OCI-LY1 (cell line): Measurements from ENCODE around the gene HNRNPA0.

Experiments used
- H2AFZ ChIP-seq: fragments of 200-600 bp; sonication (generic), shearing (Covaris generic); 2 replicates; pipeline ENCODE4 v1.6.0; 2014; ENCODE audit warnings: antibody characterized with exemption, mild to moderate bottlenecking, low read length
- H3F3A ChIP-seq: fragments of 200-600 bp; sonication (generic), shearing (Covaris generic); 2 replicates; pipeline ENCODE4 v1.6.0; 2014; ENCODE audit warnings: mild to moderate bottlenecking, antibody characterized with exemption, low read length, moderate library complexity; ENCODE audit not compliant: insufficient read depth
- H3K27ac ChIP-seq: fragments of 200-600 bp; sonication (generic); 2 replicates; pipeline ENCODE4 v1.5.1; 2014; ENCODE audit warnings: low read length, mixed run types, mild to moderate bottlenecking, low read depth; ENCODE audit not compliant: poor library complexity, severe bottlenecking
- H3K27me3 ChIP-seq: fragments of 200-600 bp; sonication (generic); 2 replicates; pipeline ENCODE4 v1.6.0; 2014; ENCODE audit warnings: antibody characterized with exemption, mild to moderate bottlenecking, low read length, moderate library complexity; ENCODE audit not compliant: insufficient read depth
- H3K36me3 ChIP-seq: fragments of 200-600 bp; sonication (generic); 2 replicates; pipeline ENCODE4 v1.6.1; 2014; ENCODE audit warnings: mild to moderate bottlenecking, antibody characterized with exemption, low read length, moderate library complexity, mixed read lengths; ENCODE audit not compliant: insufficient read depth
- H3K4me1 ChIP-seq: fragments of 200-600 bp; sonication (generic); 2 replicates; pipeline ENCODE4 v1.5.1; 2014; ENCODE audit warnings: mild to moderate bottlenecking, low read length, moderate library complexity; ENCODE audit not compliant: insufficient read depth, severe bottlenecking
- H3K4me2 ChIP-seq: fragments of 200-600 bp; sonication (generic), shearing (Covaris generic); 2 replicates; pipeline ENCODE4 v1.6.1; 2014; ENCODE audit warnings: low read length
- H3K4me3 ChIP-seq: fragments of 200-600 bp; sonication (generic); 2 replicates; pipeline ENCODE4 v1.5.1; 2014; ENCODE audit warnings: low read length, low read depth, mild to moderate bottlenecking, mixed read lengths; ENCODE audit not compliant: poor library complexity, severe bottlenecking
- H3K79me2 ChIP-seq: fragments of 200-600 bp; shearing (Covaris generic); 2 replicates; pipeline ENCODE4 v1.6.1; 2016; ENCODE audit warnings: mixed run types, low read length, mixed read lengths; ENCODE audit not compliant: insufficient read depth
- H3K9ac ChIP-seq: fragments of 200-600 bp; sonication (generic), shearing (Covaris generic); 2 replicates; pipeline ENCODE4 v1.6.1; 2014; ENCODE audit warnings: mild to moderate bottlenecking, low read length, mixed read lengths
- H3K9me2 ChIP-seq: fragments of 200-600 bp; sonication (generic), shearing (Covaris generic); 2 replicates; pipeline ENCODE4 v1.6.1; 2014; ENCODE audit warnings: low read depth, mild to moderate bottlenecking, low read length, mixed read lengths
- H3K9me3 ChIP-seq: fragments of 200-600 bp; shearing (Covaris generic); 2 replicates; pipeline ENCODE4 v1.6.1; 2014; ENCODE audit warnings: low read length, mixed read lengths
- H4K20me1 ChIP-seq: fragments of 200-600 bp; sonication (generic), shearing (Covaris generic); 2 replicates; pipeline ENCODE4 v1.6.0; 2016; ENCODE audit warnings: mild to moderate bottlenecking, low read length; ENCODE audit not compliant: insufficient read depth
- EZH2 ChIP-seq: fragments of 200-600 bp; sonication (generic), shearing (Covaris generic); IDR thresholded peaks from 2 replicates; pipeline ENCODE4 v1.8.0; 2017; ENCODE audit warnings: borderline replicate concordance, mixed run types, mild to moderate bottlenecking, antibody characterized with exemption, low read length, moderate library complexity, mixed read lengths
- TF ChIP-seq, protein P1 (sequence below): fragments of 200-600 bp; sonication (generic), shearing (Covaris generic); IDR thresholded peaks from 2 replicates; pipeline ENCODE4 v1.5.1; 2017; ENCODE audit warnings: mild to moderate bottlenecking, antibody characterized with exemption, low read length, moderate library complexity, mixed read lengths

HNRNPA0 gene

GRCh38 chr5:137710086-137710485, 44.1 kb downstream of the HNRNPA0 start:
- H3K4me3 ChIP-seq: no peak overlapping the region
- no peaks in the 10 kb centered on the region for H3K9me3 ChIP-seq

GRCh38 chr5:137708796-137709559, 45.2 kb downstream of the HNRNPA0 start:
- Histone ChIP-seq H3K9me3 (no peaks in the 10 kb centered on the region), H3K27me3 (no peaks in the 10 kb centered on the region), H3K9me2 (no peaks in the 10 kb centered on the region), H3K79me2 (no peaks in the 10 kb centered on the region), H3K27ac (no peak overlapping the region), H3F3A (no peaks in the 10 kb centered on the region), H3K36me3 (no peaks in the 10 kb centered on the region), H3K4me3 (no peak overlapping the region), H2AFZ (no peak overlapping the region), H4K20me1 (no peaks in the 10 kb centered on the region), H3K4me2 (no peak overlapping the region), H3K9ac (no peak overlapping the region), H3K4me1 (no peaks in the 10 kb centered on the region)
- TF ChIP-seq, protein P1, sequence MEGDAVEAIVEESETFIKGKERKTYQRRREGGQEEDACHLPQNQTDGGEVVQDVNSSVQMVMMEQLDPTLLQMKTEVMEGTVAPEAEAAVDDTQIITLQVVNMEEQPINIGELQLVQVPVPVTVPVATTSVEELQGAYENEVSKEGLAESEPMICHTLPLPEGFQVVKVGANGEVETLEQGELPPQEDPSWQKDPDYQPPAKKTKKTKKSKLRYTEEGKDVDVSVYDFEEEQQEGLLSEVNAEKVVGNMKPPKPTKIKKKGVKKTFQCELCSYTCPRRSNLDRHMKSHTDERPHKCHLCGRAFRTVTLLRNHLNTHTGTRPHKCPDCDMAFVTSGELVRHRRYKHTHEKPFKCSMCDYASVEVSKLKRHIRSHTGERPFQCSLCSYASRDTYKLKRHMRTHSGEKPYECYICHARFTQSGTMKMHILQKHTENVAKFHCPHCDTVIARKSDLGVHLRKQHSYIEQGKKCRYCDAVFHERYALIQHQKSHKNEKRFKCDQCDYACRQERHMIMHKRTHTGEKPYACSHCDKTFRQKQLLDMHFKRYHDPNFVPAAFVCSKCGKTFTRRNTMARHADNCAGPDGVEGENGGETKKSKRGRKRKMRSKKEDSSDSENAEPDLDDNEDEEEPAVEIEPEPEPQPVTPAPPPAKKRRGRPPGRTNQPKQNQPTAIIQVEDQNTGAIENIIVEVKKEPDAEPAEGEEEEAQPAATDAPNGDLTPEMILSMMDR: no peak
- TF ChIP-seq EZH2: no peak

More at GRCh38 chr5:137710086-137710485, 44.1 kb downstream of the HNRNPA0 start:
- H3K4me1 ChIP-seq: no peaks in the 10 kb centered on the region
- TF ChIP-seq, protein P1: no peak
- no peak for TF ChIP-seq EZH2
- no peaks in the 10 kb centered on the region for H3K27me3 ChIP-seq
- H3K9ac ChIP-seq: no peak overlapping the region
- H3K9me2 ChIP-seq: no peaks in the 10 kb centered on the region
- no peak overlapping the region for H3K27ac ChIP-seq
- no peak overlapping the region for H2AFZ ChIP-seq
- no peak overlapping the region for H3K4me2 ChIP-seq
- H3K36me3 ChIP-seq: no peaks in the 10 kb centered on the region
- H3K79me2 ChIP-seq: no peaks in the 10 kb centered on the region
- H3F3A ChIP-seq: no peaks in the 10 kb centered on the region
- no peaks in the 10 kb centered on the region for H4K20me1 ChIP-seq

DNA sequence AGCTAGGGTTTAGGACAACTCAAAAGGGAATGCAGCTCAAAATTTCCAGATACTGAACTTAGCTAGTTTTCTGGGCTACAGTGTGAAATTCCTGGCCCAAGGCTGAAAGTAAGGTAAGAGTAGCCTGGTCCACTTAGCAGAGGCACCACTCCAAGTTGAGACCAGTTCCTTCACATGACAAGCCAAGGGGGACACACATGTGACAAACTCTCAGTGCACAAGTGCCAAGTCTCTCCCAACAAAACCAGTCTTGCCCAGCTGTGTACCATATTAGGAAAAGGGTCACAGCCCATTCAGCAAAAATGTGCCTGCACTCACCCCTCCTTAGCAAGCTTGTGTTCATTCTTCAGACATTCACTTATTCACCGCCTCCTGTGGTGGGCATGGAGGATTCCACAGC, 46.1 kb downstream of the HNRNPA0 start:
- H3K36me3 ChIP-seq: no peaks in the 10 kb centered on the region
- no peak overlapping the region for H2AFZ ChIP-seq
- H3K9me2 ChIP-seq: no peaks in the 10 kb centered on the region
- TF ChIP-seq EZH2: no peak
- TF ChIP-seq, protein P1: no peak
- no peaks in the 10 kb centered on the region for H3K9me3 ChIP-seq
- H3K4me3 ChIP-seq: no peak overlapping the region
- no peaks in the 10 kb centered on the region for H3K79me2 ChIP-seq
- H3F3A ChIP-seq: no peaks in the 10 kb centered on the region
- H3K4me2 ChIP-seq: no peak overlapping the region
- H4K20me1 ChIP-seq: no peaks in the 10 kb centered on the region
- H3K9ac ChIP-seq: no peak overlapping the region
- H3K4me1 ChIP-seq: no peaks in the 10 kb centered on the region
- no peaks in the 10 kb centered on the region for H3K27me3 ChIP-seq
- H3K27ac ChIP-seq: no peak overlapping the region
